A673 (cell line): ENCODE data around the gene ERMN.

Source experiments
- EZH2 ChIP-seq: fragments of 200-600 bp; sonication (generic); IDR thresholded peaks from 2 replicates; pipeline ENCODE4 v1.6.1; 2017; ENCODE audit warnings: borderline replicate concordance, low read depth, mild to moderate bottlenecking, mixed read lengths, antibody characterized with exemption, low read length; ENCODE audit not compliant: poor library complexity, severe bottlenecking
- TF ChIP-seq, protein P1 (sequence below): fragments of 300-800, 200-600 bp; sonication (generic); conservative IDR thresholded peaks from 2 replicates; pipeline ENCODE4 v1.5.1; 2017; ENCODE audit warnings: low read depth, mild to moderate bottlenecking, antibody characterized with exemption, low read length, moderate library complexity, mixed read lengths

DNA sequence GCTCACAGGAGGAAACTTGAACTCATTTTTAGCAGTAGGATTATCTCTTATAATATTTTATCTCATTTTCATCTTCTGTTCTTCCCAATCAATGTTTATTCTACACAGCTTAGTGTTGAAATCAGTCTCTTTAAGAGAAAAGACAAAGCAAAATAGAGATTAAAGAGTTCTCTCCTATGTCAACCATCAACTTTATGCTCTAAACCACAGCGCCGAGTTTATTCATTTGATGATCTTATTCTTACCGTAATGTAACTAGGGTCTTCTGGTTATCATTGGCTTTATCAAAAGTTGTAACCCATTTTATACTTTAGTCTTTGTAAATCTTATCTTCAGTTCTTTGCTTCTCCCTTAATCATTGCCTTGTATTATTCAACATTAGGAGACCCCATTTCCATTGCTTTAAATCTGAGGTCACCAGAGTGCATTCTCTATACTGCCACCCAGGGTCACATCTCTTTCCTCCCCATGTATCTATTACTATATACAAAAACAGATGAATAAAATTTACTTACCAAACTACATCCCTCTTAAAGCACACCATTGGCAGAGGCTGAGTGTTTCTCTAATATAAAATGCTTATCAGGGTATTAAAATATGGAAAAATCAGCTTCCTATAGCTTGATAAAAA, 22.8 kb upstream of the ERMN start:
- no peak for TF ChIP-seq EZH2
- TF ChIP-seq, protein P1, sequence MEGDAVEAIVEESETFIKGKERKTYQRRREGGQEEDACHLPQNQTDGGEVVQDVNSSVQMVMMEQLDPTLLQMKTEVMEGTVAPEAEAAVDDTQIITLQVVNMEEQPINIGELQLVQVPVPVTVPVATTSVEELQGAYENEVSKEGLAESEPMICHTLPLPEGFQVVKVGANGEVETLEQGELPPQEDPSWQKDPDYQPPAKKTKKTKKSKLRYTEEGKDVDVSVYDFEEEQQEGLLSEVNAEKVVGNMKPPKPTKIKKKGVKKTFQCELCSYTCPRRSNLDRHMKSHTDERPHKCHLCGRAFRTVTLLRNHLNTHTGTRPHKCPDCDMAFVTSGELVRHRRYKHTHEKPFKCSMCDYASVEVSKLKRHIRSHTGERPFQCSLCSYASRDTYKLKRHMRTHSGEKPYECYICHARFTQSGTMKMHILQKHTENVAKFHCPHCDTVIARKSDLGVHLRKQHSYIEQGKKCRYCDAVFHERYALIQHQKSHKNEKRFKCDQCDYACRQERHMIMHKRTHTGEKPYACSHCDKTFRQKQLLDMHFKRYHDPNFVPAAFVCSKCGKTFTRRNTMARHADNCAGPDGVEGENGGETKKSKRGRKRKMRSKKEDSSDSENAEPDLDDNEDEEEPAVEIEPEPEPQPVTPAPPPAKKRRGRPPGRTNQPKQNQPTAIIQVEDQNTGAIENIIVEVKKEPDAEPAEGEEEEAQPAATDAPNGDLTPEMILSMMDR = no peak
